PC-3 (cell line): Measurements from ENCODE around the gene TEX12.

Experiments used
- EZH2 ChIP-seq: fragments of 300-600 bp; sonication (generic); IDR thresholded peaks from one replicate; pipeline ENCODE4 v1.6.1; 2017; ENCODE audit warnings: antibody characterized with exemption, mild to moderate bottlenecking, low read length; ENCODE audit not compliant: unreplicated experiment
- TF ChIP-seq, protein P1 (sequence below): fragments of 300-600 bp; sonication (generic); conservative IDR thresholded peaks from 2 replicates; pipeline ENCODE4 v1.5.1; 2017; ENCODE audit warnings: antibody characterized with exemption, low read depth, mild to moderate bottlenecking, low read length

DNA sequence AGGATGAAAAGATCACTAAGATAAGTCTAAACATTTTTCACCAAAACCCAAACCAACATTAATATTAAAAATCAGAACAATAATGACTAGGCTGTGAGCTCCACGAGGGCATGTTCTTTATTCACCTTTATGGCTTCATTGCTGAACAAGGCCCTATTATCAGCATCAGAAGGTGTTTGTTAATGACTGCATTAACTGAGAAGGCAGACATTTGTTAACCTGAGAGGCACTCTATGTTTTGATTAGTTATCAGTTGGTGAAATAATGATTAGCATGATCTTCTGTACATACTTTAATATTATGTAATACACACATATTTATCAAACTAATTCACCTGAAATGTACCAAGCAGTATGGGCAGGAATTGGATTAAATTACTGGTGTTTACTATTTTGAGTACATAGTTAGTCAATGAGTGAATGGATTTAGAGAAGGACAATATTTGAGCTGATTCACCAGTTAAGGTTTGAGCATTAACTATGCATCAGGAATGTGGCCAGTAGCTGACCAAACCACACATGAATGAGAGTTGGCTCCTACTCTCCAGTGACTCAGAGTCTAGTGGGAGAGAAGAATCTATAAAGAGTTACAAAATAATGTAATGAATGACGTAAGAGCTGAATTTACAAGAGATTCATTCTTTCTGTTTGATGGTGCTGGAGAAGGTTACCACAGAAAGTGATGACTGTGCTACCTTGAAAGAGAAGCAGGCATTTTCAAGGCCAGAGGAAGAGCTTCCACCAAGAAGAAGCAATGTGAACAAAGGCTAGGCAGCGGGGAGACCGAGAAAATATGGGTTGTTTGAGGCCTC is 10.0 kb upstream of the TEX12 start:
- TF ChIP-seq, protein P1, sequence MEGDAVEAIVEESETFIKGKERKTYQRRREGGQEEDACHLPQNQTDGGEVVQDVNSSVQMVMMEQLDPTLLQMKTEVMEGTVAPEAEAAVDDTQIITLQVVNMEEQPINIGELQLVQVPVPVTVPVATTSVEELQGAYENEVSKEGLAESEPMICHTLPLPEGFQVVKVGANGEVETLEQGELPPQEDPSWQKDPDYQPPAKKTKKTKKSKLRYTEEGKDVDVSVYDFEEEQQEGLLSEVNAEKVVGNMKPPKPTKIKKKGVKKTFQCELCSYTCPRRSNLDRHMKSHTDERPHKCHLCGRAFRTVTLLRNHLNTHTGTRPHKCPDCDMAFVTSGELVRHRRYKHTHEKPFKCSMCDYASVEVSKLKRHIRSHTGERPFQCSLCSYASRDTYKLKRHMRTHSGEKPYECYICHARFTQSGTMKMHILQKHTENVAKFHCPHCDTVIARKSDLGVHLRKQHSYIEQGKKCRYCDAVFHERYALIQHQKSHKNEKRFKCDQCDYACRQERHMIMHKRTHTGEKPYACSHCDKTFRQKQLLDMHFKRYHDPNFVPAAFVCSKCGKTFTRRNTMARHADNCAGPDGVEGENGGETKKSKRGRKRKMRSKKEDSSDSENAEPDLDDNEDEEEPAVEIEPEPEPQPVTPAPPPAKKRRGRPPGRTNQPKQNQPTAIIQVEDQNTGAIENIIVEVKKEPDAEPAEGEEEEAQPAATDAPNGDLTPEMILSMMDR: no peak
- no peak for TF ChIP-seq EZH2
